Ovary (tissue), 9 donors: ENCODE results near the gene PDCD4. TPM values are rescaled to one million over a fixed set of nuclear protein-coding genes. Genes with fewer than 3 reads are reported as not detected.
A peak's percentile ranks its signal among the peaks of the same experiment; 100 is the strongest.

ENCODE experiments used
- DNase-seq, 5 donors: peaks; one replicate each; pipeline ENCODE4 v3.0.0-alpha.2; 2019 to 2020
- H3K27ac ChIP-seq, 2 donors: fragments of 200-600 bp; one replicate each; pipeline versions ENCODE4 v1.5.1 to v1.8.0; 2019 to 2022
- H3K27me3 ChIP-seq: fragments of 200-600 bp; one replicate; pipeline ENCODE4 v1.8.0; 2022
- H3K36me3 ChIP-seq: fragments of 200-600 bp; sonication (generic); one replicate; pipeline ENCODE4 v1.5.1; 2019
- H3K4me1 ChIP-seq: one replicate; pipeline ENCODE4 v1.8.1; 2013; ENCODE audit warnings: mild to moderate bottlenecking, moderate library complexity; ENCODE audit not compliant: insufficient read depth
- H3K4me3 ChIP-seq: fragments of 200-600 bp; sonication (generic); one replicate; pipeline ENCODE4 v1.5.1; 2017
- H3K9me3 ChIP-seq, 2 donors: fragments of 200-600 bp in 1 of 2; sonication (generic) in 1 of 2; one replicate each; pipeline versions ENCODE4 v1.5.1 to v1.8.1; 2013 to 2019; ENCODE audit warnings: mild to moderate bottlenecking in 1 of 2, moderate library complexity in 1 of 2
- EP300 ChIP-seq: sonication (generic); formaldehyde crosslinking; IDR thresholded peaks from one replicate; pipeline ENCODE4 v1.6.1; 2017; ENCODE audit warnings: antibody characterized with exemption
- POLR2A ChIP-seq: fragments of 450-650 bp; IDR thresholded peaks from one replicate; pipeline ENCODE4 v1.6.1; 2017; ENCODE audit warnings: antibody characterized with exemption, mild to moderate bottlenecking, moderate library complexity
- WGBS, 3 donors: extraction: QIAGEN DNeasy Blood & Tissue Kit in 1 of 3; methylation state at CpG; one replicate each; pipeline versions ENCODE4 v1.1.5 to v1.1.7; 2013 to 2017; 5-methylcytosine and 5-hydroxymethylcytosine counted together
- intact Hi-C, 4 donors: fragments of 100-400 bp; cut with DNase I; formaldehyde crosslinking; loops; one replicate each; pipeline versions ENCODE4 v1.11.0 to v1.15.1; 2022 to 2023
- polyA plus RNA-seq, 2 donors: library from polyadenylated mRNA; stranded (reverse); fragments of 200-250 nt in 1 of 2; fragments of 350-450 nt in 1 of 2; fragmentation: Illumina TruSeq in 1 of 2; extraction: RNeasy Lipid Tissue Mini Kit (QIAGEN cat#74804) in 1 of 2; gene quantifications; one replicate each; pipeline ENCODE4 v1.2.3, GENCODE V29; 2013 to 2014
- total RNA-seq, 7 donors: library from RNA; depleted of rRNA in 2 of 7; stranded (reverse); fragments of >200 nt in 2 of 7; fragmentation: NEBNext Ultra II Directional in 3 of 7; extraction: Animal tissue kit (Norgen Biotek cat#: 25700) in 3 of 7; gene quantifications; one replicate each; pipeline versions ENCODE4 v1.1.0 to v1.2.4, GENCODE V29; 2016 to 2023
- TF ChIP-seq, protein P1 (sequence below), 3 donors: fragments of 450-650 bp in 2 of 3; fragments of 200-600 bp in 1 of 3; IDR thresholded peaks; one replicate each; pipeline versions ENCODE4 v1.5.1 to v1.8.0; 2016 to 2022; ENCODE audit warnings: antibody characterized with exemption in 3 of 3, mild to moderate bottlenecking in 1 of 3
- donor health status: DM: no; HTN: no; CAD: no; lungs with moderate emphysema.
- donor health status: DM: no; HTN: no; CAD: no.
- donor health status: Bipolar disorder and iron deficiency.
- donor health status: DM: yes; HTN: yes; CAD: no.
- donor health status: DM: no; HTN: no; CAD: no.
- donor health status: DM: yes; HTN: yes; CAD: no.

Gene PDCD4
- total and polyA plus RNA-seq, 9 donors = 103 to 399 (median 185) TPM

- no peak for DNase-seq
- WGBS, 3 donors = 15 to 31% (median 31%) methylated on average over 1 of the region's 1 CpG
- Histone ChIP-seq H3K27me3 (no peaks in the 10 kb centered on the region), H3K4me3 (no peak overlapping the region), H3K4me1 (peaks cover 18% of the 10 kb centered on the region), H3K27ac (peak overlapping the region in 1 of 2 donors; percentile 33), H3K36me3 (no peaks in the 10 kb centered on the region), H3K9me3 (no peaks in the 10 kb centered on the region)
- TF ChIP-seq EP300 (no peak), POLR2A (no peak)
- TF ChIP-seq, protein P1, sequence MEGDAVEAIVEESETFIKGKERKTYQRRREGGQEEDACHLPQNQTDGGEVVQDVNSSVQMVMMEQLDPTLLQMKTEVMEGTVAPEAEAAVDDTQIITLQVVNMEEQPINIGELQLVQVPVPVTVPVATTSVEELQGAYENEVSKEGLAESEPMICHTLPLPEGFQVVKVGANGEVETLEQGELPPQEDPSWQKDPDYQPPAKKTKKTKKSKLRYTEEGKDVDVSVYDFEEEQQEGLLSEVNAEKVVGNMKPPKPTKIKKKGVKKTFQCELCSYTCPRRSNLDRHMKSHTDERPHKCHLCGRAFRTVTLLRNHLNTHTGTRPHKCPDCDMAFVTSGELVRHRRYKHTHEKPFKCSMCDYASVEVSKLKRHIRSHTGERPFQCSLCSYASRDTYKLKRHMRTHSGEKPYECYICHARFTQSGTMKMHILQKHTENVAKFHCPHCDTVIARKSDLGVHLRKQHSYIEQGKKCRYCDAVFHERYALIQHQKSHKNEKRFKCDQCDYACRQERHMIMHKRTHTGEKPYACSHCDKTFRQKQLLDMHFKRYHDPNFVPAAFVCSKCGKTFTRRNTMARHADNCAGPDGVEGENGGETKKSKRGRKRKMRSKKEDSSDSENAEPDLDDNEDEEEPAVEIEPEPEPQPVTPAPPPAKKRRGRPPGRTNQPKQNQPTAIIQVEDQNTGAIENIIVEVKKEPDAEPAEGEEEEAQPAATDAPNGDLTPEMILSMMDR (IDR thresholded peaks at IDR 0.05) = no peak
- intact Hi-C loops = no loop called here
These were observed 13.3 kb upstream of the PDCD4 start for GRCh38 chr10:110858297-110858934.

GRCh38 chr10:110859206-110859972 lies 12.3 kb upstream of the PDCD4 start:
- no peak for DNase-seq
- intact Hi-C loops = no loop called here
- Histone ChIP-seq H3K4me1 (peaks cover 18% of the 10 kb centered on the region), H3K9me3 (no peaks in the 10 kb centered on the region), H3K36me3 (no peaks in the 10 kb centered on the region), H3K27ac (peak overlapping the region; percentile 27 to 34), H3K27me3 (no peaks in the 10 kb centered on the region), H3K4me3 (no peak overlapping the region)
- 58 to 68% (median 62%) methylated on average over 6 of the region's 6 CpGs for WGBS, 3 donors
- TF ChIP-seq EP300 (no peak), POLR2A (no peak)
- TF ChIP-seq, protein P1 (IDR thresholded peaks at IDR 0.05) = no peak

GRCh38 chr10:110859973-110860376 lies 11.8 kb upstream of the PDCD4 start:
- H3K36me3 ChIP-seq = no peaks in the 10 kb centered on the region
- 9 to 18% (median 15%) methylated on average over 1 of the region's 1 CpG for WGBS, 3 donors

DNA sequence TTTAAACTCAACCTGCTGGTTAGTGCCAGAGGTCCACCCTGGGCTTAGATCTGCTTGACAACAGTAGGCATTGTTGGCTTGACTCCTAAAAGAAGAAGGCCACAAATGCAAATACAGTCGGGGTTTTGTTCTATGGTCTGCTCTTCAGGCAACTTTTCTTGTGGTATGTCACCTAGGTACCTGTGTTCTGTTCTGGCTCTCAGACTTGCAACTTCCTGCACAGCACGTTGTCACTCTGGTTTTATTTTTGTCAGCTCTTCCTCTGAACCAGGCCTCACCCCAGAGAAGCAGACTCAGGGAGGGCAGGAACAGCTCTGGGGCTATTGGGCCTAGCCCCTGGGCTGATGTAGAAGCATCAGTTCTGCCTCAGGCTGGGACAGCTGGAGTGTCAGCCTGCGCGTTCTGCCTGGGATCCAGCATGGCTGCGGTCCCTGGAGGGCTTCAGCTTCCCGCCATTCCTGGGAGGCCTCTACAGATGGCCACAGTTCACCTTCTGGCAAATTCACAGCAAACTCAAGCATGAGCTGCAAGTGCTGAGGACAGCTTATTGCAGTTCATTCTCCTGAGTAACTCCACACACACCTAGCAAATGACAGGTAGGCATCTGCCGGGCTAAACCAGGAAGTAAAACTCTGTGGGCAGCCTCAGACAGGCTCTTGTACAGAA lies 11.0 kb upstream of the PDCD4 start:
- WGBS, 3 donors = 87 to 90% (median 89%) methylated on average over 7 of the region's 7 CpGs
- Histone ChIP-seq H3K4me1 (peaks cover 18% of the 10 kb centered on the region), H3K9me3 (no peaks in the 10 kb centered on the region), H3K4me3 (no peak overlapping the region), H3K27ac (no peak overlapping the region), H3K27me3 (no peaks in the 10 kb centered on the region), H3K36me3 (no peaks in the 10 kb centered on the region)
- DNase-seq = no peak
- intact Hi-C loops = no loop called here
- TF ChIP-seq EP300 (no peak), POLR2A (no peak)
- TF ChIP-seq, protein P1 (IDR thresholded peaks at IDR 0.05) = no peak

More at GRCh38 chr10:110859973-110860376, 11.8 kb upstream of the PDCD4 start:
- Histone ChIP-seq H3K27ac (peak overlapping the region in 1 of 2 donors; percentile 27), H3K27me3 (no peaks in the 10 kb centered on the region), H3K4me1 (peaks cover 18% of the 10 kb centered on the region), H3K4me3 (no peak overlapping the region), H3K9me3 (no peaks in the 10 kb centered on the region)
- no peak for DNase-seq
- TF ChIP-seq POLR2A (no peak), EP300 (no peak)
- TF ChIP-seq, protein P1 (IDR thresholded peaks at IDR 0.05) = no peak
- intact Hi-C loops = no loop called here
